ENCODE data around the gene KIF1A.

The KIF1A gene

DNA sequence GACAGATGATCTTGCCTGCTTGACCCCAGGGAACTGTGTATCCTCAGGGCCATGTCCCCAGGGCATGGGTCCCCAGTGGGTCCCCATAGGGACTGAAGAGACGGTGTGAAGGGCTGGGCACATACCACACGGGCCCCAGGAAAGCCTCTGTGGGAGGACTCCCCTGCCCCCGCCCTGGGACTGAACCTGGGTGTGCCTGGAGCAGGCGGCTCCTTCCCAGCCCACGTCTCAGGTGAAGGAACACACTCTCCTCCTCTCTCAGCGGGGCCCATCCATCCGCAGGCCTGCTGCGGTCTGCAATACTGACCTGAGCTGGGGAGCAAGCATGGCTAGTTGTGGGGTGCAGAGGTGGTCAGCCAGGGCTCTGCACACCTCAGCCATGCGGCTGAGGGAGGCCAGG, 45.2 kb downstream of the KIF1A start:
- in situ Hi-C loops (cut with HindIII; ENCODE audit: low sequenced_read_pairs): no loop called here

DNA sequence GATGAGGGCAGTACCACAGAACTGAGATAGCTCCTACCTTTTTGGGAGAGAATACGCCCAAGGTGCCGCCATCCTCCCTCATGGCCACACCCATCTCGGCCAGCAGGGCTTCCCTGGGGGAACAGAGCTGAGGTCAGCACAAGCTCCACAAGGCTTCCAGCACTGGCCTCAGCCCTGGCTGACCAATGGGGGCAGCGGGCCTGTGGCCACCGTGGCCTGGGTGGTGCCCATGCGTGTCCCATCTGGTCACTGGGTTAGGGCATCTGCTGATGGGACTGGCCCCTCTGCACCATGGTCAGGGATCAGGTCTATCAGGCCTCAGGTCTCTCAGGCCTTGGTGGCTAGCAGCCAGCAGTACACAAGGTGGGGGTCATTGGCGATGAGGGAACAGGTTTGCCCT, 50.9 kb downstream of the KIF1A start:
- in situ Hi-C loops (cut with HindIII; ENCODE audit: low sequenced_read_pairs): no loop called here

DNA sequence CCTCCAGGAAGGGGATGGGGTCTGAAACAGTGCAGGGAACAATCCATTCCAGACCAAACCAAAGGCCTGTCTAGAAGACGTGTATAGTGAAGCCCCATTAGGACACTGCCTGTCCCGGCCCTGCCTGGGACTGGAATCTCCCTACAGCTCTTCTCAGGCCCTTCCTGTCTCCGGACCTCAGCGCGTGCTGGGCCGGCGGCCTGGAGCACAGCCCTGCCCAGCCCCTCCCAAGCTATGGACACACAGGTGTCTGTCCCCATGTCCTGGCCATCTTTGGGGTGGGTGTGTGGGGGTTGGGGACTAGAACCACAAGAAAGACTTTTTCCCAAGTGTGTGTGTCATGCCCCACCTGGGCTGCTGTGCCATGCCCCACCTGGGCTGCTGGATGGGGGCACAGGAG, 51.8 kb downstream of the KIF1A start:
- in situ Hi-C loops (cut with HindIII; ENCODE audit: low sequenced_read_pairs): no loop called here

DNA sequence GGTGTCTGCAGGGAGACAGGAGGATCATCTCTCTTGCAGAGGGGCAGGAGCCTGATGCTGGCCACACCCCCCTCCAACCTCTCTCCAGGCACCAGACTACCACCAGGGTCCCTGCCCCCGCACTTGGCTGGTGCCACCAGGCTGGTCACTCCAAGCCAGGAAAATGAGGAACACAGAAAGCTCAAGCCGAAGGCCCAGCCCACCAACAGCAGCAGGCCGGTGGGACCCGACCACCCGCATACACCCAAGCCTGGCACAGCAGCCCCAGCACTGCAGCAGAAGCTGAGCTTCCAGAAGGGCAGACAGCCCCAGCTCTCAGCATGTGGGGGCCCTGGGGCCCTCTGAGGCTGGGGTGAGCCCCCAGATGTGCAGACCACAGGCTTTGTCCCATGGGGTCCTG, 52.7 kb downstream of the KIF1A start:
- in situ Hi-C loops (cut with HindIII; ENCODE audit: low sequenced_read_pairs): no loop called here

DNA sequence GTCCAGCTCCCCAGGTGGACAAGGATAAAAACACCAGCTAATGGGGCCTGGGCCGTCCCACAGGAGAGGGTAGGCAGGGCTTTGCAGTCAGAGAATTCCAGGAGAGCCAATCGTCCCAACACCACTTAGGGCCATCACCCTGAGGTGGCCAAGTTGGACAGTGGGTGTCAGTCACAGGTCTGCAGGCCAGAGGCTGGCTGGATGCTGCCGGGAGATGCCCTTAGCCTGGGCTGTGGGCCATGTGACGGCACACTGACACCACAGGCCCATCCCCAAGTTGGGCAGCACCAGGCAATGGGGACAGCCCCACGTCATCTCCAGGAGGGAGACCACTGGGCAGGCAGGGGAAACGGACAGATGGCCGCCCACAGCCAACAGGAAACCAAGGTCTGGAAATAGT, 53.9 kb downstream of the KIF1A start:
- in situ Hi-C loops (cut with HindIII; ENCODE audit: low sequenced_read_pairs): no loop called here

DNA sequence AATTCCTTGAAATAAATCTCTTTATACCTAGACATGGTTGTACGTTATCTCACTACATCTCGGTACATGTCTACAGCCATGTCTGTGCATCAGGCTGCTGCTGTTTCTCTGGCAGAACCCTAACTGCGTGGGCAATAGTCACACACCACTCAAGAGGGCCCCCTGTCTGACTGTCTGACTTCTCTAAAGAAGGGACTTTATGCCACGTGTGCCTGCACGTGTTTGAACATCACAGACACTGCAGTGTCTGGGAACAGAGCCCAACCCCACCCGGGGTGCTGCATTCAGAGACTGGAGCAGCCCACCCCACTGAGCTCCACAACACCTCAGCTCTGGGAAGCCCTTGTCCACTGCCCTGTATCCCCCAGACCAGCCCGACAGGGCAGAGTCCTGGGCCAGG, 55.0 kb downstream of the KIF1A start:
- in situ Hi-C loops (cut with HindIII; ENCODE audit: low sequenced_read_pairs): no loop called here

DNA sequence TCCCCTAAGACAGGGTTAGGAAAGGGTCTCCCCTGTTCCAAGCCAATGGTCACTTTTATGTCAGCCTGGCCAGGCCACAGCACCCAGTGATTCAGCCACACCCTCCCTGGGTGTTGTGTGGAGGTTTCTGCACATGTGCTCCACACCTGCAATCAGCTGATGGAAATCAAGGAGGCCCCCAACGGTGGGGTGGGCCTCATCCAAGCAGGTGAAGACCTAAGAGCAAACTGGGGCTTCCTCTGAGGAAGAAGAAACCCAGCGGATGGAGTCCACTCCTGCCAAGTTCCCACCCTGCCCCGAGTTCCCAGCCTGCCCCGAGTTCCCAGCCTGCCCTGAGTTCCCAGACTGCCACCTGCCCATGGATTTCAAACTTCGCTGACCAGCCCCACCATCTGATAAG, 55.4 kb downstream of the KIF1A start:
- in situ Hi-C loops (cut with HindIII; ENCODE audit: low sequenced_read_pairs): no loop called here

DNA sequence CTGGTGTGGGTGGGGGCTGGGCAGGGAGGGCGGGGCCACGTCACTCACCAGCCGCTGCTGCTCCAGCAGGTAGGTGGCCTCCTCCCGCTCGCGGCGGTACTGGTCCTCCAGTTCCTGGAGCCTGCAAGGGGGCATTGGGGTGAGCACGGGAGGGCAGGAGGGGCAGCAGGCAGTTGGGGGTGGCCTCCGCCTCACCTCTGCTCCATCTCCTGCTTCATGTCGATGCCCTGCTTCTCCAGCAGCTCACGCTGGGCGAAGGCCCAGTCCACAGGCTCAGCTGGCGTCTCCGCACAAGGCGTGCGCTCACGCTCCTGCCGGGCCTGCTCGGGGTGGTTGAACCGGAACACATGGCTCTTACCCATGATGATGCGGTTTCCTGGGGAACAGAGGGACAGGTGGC, 57.0 kb downstream of the KIF1A start:
- in situ Hi-C loops (cut with HindIII; ENCODE audit: low sequenced_read_pairs): no loop called here

DNA sequence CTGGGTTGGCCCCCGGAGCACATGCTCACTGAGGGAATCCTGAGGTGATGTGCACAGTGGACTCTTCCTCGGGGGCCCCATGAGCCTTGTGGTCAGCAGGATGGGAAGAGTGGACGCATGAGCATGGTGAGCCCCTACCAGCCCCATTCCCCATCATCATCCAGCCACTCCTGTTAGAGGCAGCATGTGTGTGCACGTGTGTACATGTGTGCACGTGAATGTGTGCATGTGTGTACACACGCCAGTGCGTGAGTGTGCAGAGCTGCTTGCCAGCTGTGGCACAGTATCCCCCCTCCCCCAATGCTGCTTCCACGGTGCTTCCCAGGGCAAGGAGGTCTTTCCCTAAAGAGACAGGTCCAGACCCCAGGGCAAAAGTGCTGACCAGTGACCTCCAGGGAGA, 57.8 kb downstream of the KIF1A start:
- in situ Hi-C loops (cut with HindIII; ENCODE audit: low sequenced_read_pairs): no loop called here

DNA sequence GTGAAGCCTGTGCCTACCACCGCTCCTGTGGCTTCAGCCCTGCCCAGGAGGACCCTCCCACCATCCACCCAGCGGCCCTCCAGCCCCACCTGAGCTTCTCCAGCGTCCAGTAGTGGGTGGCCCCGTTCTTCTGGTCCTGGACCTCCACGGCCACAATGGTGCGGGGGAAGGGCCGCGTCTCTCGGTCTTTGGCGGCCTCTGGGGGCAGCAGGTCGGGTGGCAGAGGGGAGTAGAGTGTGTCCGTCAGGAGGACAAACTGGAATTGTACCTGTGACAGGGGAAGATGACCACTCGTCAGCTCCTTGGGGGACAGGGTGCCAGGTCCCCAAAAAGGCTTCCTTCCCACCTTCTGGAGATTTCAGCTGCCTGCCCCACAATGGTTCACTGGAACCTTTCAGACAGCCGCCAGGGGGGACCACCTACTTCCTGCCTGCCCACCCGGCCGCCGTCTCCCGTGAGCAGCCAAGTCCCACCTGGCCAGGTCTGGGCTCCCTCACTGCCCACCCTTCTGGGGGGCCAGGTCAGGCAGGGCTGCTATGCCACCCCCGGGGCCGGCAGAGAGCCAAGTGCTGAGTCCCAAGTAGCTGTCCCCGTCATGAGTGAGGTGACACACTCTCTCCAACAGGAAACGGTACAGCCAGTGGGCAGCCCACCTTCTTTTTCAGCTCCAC, 59.3 kb downstream of the KIF1A start:
- in situ Hi-C loops (cut with HindIII; ENCODE audit: low sequenced_read_pairs): no loop called here

DNA sequence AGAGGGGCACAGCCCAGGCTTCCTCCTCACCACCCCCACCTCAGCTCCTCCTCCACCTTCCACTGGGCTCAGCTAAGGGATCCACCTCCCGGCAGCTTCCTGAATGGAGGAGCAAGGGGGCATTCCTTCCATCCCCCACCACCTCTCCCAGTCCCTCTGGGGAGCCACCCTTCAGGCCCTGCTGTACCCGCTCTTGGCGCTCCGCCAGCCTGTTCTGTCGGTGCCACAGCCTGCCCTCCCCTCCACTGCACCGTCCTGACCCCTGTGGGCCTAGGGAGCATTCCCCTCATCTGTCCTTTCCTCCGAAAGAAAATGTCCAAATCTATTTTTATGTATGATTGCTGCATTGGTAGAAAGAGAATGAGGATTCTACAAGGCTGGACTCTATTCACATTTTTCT, 59.9 kb downstream of the KIF1A start:
- in situ Hi-C loops (cut with HindIII; ENCODE audit: low sequenced_read_pairs): no loop called here

DNA sequence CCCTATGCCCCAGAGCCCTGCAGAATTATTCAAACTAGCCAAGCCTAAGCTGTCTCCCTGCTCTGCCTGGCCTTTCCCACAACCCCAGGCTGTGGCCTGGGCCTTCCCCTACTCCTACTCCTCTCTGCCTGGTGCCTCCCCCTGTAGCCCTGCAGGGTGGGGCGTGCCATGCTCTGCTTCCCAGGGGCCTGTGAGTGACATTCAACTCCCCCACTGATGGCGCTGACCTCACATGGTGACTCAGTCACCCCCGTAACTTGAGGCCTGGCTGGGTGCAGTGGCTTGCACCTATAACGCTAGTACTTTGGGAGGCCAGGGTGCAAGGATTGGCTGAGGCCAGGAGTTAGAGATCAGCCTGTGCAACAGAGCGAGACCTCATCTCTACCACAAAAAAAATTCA, 60.6 kb downstream of the KIF1A start:
- in situ Hi-C loops (cut with HindIII; ENCODE audit: low sequenced_read_pairs): no loop called here

DNA sequence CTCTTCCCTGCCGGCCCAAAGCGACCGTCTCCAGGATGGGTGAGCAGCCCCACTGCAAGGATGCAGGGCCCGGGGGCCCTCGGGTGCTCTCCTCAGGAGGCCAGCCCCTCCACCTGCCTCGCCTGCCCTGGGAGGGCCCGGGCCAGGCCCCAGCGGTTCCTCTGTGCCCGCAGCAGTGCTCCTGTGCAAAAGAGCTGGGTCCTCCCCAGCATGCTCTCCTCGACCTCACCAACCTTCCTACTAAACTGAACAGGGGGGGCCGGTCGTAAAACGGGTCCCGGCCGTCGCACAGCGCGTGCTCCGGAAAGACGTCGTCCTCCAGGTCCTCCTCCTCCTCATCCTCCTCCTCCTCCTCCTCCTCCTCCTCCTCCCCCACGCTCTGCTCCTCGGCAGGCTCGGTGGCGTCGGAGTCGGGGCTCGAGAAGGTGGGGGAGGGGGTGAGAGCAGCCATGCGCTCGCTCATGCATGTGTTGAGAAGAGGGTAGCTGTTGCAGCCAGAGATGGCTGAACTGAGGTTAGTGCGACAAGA, 62.9 kb downstream of the KIF1A start:
- in situ Hi-C loops (cut with HindIII; ENCODE audit: low sequenced_read_pairs): no loop called here

DNA sequence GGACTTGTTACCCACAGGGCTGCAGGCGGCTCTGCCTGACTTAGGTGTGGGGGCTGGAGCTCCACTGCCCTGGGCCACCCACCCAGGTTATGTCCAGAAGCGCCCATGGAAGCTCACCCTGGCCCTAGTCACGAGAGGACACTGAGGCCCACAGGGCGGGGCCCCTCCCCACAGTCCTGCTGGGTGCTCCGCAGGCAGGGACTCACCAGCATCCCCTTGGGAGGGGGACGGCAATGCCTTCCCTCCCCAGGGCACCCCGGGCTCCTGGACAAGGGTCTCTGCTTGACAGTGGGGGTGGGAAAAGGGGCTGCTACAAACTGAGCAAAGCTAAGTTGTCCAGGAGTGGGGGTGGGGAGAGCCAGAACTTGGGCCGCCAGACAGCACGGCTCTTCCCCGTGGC, 67.8 kb downstream of the KIF1A start:
- in situ Hi-C loops (cut with HindIII; ENCODE audit: low sequenced_read_pairs): no loop called here

DNA sequence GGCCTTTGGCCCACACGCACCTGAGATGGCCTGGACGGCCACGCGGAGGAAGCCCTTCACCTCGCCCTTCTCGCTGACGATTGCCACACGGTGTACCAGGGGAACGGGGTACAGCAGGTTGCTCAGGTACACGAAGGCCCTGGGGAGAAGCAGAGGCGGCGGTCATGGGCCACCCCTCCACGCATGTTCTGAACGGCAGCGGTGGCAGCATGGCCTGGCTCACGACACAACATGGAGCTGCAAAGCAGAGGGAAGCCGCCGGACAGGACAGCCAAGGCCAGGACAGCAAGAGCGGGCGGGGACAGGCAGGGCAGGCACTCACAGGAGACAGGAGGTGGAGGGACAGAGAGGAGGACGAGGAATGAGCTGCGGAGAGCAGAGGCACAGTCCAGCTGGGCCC, 69.6 kb downstream of the KIF1A start:
- in situ Hi-C loops (cut with HindIII; ENCODE audit: low sequenced_read_pairs): no loop called here

DNA sequence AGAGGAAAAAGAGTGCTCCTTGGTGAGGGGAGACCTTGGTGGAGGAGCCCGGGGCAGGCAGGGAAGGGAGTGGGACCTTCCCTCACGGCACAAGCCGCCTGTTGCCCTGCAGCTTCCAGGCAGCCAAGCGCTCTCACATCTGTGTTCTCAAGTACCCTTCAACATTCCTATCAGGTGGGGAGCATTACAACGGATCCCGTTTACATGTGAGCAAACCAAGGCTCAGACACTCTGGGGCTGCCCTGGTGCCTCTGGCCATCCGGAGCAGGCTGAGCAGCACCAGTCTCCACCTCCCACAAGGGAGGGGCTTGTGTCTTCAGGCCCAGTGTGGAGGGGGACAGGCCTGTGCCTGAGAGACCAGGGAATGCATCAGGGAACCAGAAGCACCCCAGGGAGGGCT, 70.5 kb downstream of the KIF1A start:
- in situ Hi-C loops (cut with HindIII; ENCODE audit: low sequenced_read_pairs): no loop called here

DNA sequence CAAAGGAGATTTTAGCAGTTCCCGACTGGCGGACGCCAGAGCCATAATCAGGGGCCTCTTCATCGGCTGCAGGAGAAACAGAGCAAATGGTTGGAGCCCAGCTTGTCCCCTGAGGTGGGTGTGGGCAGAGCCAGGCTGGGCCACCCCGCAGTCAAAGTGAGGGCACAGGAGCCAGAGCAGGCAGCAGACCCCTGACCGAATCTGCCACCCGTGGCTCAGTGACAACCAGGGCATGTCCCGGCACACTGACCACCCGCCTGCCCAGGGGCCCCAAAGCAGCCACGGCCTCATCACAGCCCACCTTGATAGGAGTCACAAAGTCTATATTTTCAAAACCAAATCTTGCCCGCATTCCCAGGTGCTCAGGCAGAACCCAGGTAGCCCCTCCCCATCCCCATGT, 72.8 kb downstream of the KIF1A start:
- in situ Hi-C loops (cut with HindIII; ENCODE audit: low sequenced_read_pairs): no loop called here

DNA sequence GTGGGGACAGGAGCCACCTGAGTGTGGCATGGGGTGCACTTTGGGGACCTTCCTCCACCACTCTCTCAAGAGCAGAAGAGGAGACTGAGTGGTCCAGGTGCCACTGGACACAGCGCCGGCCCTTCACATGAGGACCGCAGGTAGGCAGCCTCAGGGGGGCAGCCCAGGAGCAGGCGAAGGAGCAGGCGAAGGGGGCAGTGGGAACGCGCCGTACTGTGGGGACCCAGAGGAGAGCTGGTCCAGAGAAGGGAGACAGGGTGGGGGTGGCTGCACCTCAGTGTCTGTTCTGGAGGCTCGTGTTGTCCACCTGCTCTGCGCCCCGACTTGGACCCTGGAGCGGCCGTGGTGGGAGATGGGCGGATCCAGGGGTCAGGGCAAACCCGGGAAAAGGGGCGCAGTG, 73.3 kb downstream of the KIF1A start:
- in situ Hi-C loops (cut with HindIII; ENCODE audit: low sequenced_read_pairs): no loop called here

DNA sequence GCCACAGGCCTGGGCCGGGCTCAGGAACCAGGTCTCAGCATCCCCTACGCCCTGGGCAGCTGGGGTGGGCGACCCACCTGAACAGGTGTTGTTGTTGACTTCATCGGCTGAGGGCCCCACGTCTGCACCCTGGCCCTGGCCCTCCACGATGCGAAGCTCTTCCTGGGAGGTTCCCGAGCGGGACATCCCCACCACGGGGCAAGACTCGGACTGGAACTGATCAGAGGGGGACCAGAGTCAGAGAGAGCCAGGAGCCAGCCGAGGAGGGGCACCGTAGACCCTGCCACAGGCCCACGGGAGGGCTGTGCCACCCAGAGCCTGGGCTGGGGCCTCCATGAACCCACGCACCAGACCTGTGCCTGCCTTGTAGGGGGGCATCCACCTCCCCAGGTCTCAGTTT, 74.1 kb downstream of the KIF1A start:
- in situ Hi-C loops (cut with HindIII; ENCODE audit: low sequenced_read_pairs): no loop called here

DNA sequence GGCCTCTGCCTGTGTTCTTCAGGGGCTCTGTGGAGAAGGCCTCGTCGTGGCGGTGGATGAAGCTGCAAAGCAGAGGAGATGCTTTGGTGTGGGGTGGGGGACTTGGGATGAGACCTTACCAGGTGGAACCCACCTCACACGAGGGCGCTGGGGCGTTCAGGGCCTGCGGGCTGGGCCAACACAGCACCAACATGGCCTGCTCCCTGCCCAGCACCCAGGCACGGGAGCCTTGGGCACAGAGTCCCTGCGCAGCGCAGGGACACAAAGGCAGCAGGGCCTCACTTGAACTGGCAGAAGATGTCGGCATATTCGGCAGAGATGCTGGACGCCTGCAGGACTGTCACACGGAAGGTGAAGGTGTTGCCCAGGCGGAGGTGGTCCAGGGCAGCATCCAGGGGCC, 74.6 kb downstream of the KIF1A start:
- in situ Hi-C loops (cut with HindIII; ENCODE audit: low sequenced_read_pairs): no loop called here

DNA sequence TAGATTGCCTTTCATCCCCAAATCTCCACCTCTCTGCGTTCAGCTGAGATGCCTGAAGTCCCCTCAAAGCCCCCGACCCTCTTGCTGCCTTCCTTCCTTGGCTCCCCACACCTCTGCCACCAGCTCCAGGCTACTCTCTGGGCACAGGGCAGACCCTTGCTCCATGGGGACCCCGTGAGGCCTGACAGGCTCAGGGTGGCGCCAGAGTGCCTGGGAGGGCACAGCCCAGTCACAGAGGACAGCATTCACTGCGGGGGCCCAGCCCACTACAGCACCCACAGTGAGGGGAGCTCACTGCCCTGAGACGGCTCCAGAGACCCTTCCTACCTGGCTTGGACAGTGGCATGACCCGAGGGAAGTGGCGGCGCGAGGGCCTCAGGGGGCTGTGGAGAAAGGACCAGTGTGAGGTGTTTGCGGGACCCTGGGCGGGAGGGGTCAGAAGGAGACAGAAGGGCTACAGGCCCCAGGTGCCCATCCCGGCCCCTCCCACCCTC, 77.4 kb downstream of the KIF1A start:
- in situ Hi-C loops (cut with HindIII; ENCODE audit: low sequenced_read_pairs): no loop called here

DNA sequence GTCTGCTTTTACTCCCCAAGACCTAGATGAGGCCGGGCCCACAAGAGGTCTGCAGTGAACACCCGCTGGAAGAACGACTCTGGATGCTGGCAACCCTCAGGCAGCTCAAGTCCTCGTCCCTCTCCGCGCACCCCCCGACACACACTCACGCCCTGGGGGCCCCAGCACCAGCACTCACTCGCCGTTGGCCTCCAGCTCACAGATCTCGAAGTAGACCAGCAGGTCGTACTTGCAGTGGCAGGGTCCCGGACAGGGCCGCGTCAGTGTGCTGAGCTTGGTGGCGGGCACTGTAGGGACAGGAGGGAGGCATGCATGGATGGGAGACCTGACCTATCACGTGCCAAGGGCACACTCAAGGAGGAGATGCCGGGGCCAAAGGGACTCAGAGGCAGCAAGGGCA, 78.9 kb downstream of the KIF1A start:
- in situ Hi-C loops (cut with HindIII; ENCODE audit: low sequenced_read_pairs): no loop called here

DNA sequence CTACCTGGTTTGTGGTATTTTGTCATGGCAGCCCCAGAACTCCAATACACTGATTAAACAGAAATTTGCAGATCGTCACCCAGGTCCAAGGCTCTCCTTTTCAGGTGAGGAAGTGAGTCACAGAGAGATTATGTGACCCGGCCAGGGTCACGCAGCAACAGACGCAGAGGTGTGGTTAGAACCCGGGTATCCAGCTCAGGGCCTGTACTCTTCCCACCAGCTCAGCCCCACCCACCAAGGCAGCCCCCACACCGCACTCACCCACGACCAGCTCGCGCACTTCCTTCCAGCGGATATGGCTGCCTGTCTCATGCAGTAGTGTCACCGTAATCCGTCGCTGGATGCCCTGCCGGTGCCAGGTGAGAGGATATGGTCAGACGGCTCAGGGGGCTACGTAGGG, 80.2 kb downstream of the KIF1A start:
- in situ Hi-C loops (cut with HindIII; ENCODE audit: low sequenced_read_pairs): no loop called here

All from DLD1 (cell line).